ENCODE measurements around the gene AQR.

DNA sequence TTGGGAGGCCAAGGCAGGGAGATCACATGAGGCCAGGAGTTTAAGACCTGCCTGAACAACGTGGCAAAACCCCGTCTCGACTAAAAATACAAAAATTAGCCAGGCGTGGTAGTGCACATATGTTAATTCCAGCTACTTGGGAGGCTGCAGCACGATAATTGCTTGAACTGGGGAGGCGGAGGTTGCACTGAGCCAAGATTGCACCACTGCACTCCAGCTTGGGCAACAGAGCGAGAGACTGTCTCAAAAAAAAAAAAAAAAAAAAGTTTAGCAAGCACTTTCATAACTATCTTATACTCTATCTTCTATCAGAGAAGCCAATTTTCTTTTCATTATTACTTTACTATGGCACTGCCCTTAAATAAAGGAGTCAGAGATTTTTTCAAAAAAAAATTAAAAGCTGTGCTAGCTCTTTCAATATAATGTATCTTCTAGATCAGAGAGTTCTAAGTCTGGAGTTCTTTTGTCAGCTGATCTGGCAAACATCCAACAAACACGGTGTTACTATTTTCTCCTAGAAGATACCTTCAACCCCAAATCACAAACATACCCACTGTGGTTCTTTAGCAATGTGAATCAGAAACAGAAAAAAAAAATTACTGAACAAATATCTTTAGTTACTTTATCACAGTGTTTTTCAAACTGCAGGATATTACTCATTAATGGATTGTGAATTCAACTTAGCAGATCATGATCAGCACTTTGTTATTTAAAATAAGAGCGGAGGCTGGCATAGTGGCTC lies 15.5 kb upstream of the AQR start:
- TF ChIP-seq CTCF (conservative IDR thresholded peaks at IDR 0.05; ENCODE audit: low read depth, low read length) (no peak), CEBPB (IDR thresholded peaks at IDR 0.05; ENCODE audit: low read depth, low read length) (no peak), POLR2A (IDR thresholded peaks at IDR 0.05; ENCODE audit: low read depth, low read length) (no peak), FOS (IDR thresholded peaks at IDR 0.05; ENCODE audit: low read depth, low read length) (no peak), BHLHE40 (IDR thresholded peaks at IDR 0.05; ENCODE audit: low read depth, low read length) (no peak), NFE2L2 (IDR thresholded peaks at IDR 0.05; ENCODE audit: low read depth, low read length) (no peak), SMC3 (IDR thresholded peaks at IDR 0.05; ENCODE audit: low read depth, low read length) (no peak)

Data from IMR-90 (cell line).